WTC11 (cell line): ENCODE data around the gene CORO2B. TPM values are rescaled to one million over a fixed set of nuclear protein-coding genes. Genes with fewer than 3 reads are reported as not detected.

Experiments used
- ATAC-seq: fragments of 200-7000 bp; cut with Tn5 transposase; 2 replicates; pipeline ENCODE4 v1.10.0; 2021; ENCODE audit warnings: mild to moderate bottlenecking, moderate library complexity
- CTCF ChIA-PET: fragments of 300-600 bp; sonication (Branson Sonifier 250); formaldehyde crosslinking; loops from one replicate; lab custom pipeline; 2021; ENCODE audit warnings: antibody characterized with exemption; lab: Charles Lee
- POLR2A ChIA-PET: fragments of 350-600 bp; sonication (Branson Sonifier 250); formaldehyde crosslinking; loops from one replicate; lab custom pipeline; 2021; ENCODE audit warnings: antibody characterized with exemption; lab: Charles Lee
- DNase-seq: peaks from one replicate; pipeline ENCODE4 v3.0.0; 2021; ENCODE audit warnings: low spot score
- H3K27ac Mint-ChIP-seq: 2 replicates; pipeline ENCODE4 v1.8.0; 2021; ENCODE audit warnings: mixed read lengths
- H3K27me3 Mint-ChIP-seq: 2 replicates; pipeline ENCODE4 v1.8.0; 2021; ENCODE audit warnings: low read depth, mild to moderate bottlenecking, moderate library complexity, mixed read lengths
- H3K36me3 Mint-ChIP-seq: 2 replicates; pipeline ENCODE4 v1.8.0; 2021; ENCODE audit warnings: mixed read lengths
- H3K4me1 Mint-ChIP-seq: 2 replicates; pipeline ENCODE4 v1.8.0; 2022; ENCODE audit warnings: mixed read lengths
- H3K4me3 Mint-ChIP-seq: 2 replicates; pipeline ENCODE4 v1.8.0; 2021; ENCODE audit warnings: mild to moderate bottlenecking, moderate library complexity, mixed read lengths
- H3K9me3 Mint-ChIP-seq: 2 replicates; pipeline ENCODE4 v1.8.0; 2021; ENCODE audit warnings: mixed read lengths
- AR ChIP-seq: fragments of 250-450 bp; sonication (Bioruptor Pico); IDR thresholded peaks from 2 replicates; pipeline ENCODE4 v1.9.0; 2021; ENCODE audit warnings: mild to moderate bottlenecking
- CBFB ChIP-seq: sonication (generic); formaldehyde crosslinking; IDR thresholded peaks from 2 replicates; pipeline ENCODE4 v1.8.1; 2022; ENCODE audit warnings: mild to moderate bottlenecking, low read depth, missing genetic modification reagents
- CDX4 ChIP-seq: fragments of 250-450 bp; sonication (Bioruptor Pico); IDR thresholded peaks from 2 replicates; pipeline ENCODE4 v1.9.0; 2021; ENCODE audit warnings: moderate library complexity, mild to moderate bottlenecking, inconsistent platforms, borderline replicate concordance
- CREM ChIP-seq: sonication (generic); formaldehyde crosslinking; IDR thresholded peaks from 2 replicates; pipeline ENCODE4 v1.8.1; 2022; ENCODE audit warnings: mild to moderate bottlenecking, missing genetic modification reagents, moderate library complexity
- EMX1 ChIP-seq: fragments of 250-450 bp; sonication (Bioruptor Pico); IDR thresholded peaks from 2 replicates; pipeline ENCODE4 v1.8.0; 2021; ENCODE audit warnings: mild to moderate bottlenecking
- ETV6 ChIP-seq: sonication (generic); formaldehyde crosslinking; IDR thresholded peaks from 2 replicates; pipeline ENCODE4 v1.8.1; 2022; ENCODE audit warnings: mild to moderate bottlenecking, missing genetic modification reagents
- GTF2I ChIP-seq: fragments of 250-450 bp; sonication (Bioruptor Pico); conservative IDR thresholded peaks from 2 replicates; pipeline ENCODE4 v1.4.0; 2021; ENCODE audit warnings: mild to moderate bottlenecking
- NFYB ChIP-seq: sonication (generic); formaldehyde crosslinking; conservative IDR thresholded peaks from 2 replicates; pipeline ENCODE4 v1.8.0; 2022; ENCODE audit warnings: low read depth, missing genetic modification reagents
- PREB ChIP-seq: sonication (generic); formaldehyde crosslinking; IDR thresholded peaks from 2 replicates; pipeline ENCODE4 v1.8.1; 2022; ENCODE audit warnings: mild to moderate bottlenecking, missing genetic modification reagents, moderate library complexity, borderline replicate concordance
- SMAD3 ChIP-seq: sonication (generic); formaldehyde crosslinking; IDR thresholded peaks from 2 replicates; pipeline ENCODE4 v1.8.0; 2022; ENCODE audit warnings: missing genetic modification reagents, mild to moderate bottlenecking, borderline replicate concordance
- SOX15 ChIP-seq: fragments of 250-450 bp; sonication (Bioruptor Pico); IDR thresholded peaks from 2 replicates; pipeline ENCODE4 v1.9.0; 2021; ENCODE audit warnings: mild to moderate bottlenecking
- TEAD1 ChIP-seq: sonication (generic); formaldehyde crosslinking; IDR thresholded peaks from 2 replicates; pipeline ENCODE4 v1.8.0; 2022; ENCODE audit warnings: mild to moderate bottlenecking, missing genetic modification reagents
- ZNF121 ChIP-seq: sonication (generic); formaldehyde crosslinking; IDR thresholded peaks from 2 replicates; pipeline ENCODE4 v1.8.0; 2023; ENCODE audit warnings: missing genetic modification reagents
- ZNF263 ChIP-seq: sonication (generic); formaldehyde crosslinking; IDR thresholded peaks from 2 replicates; pipeline ENCODE4 v1.8.1; 2022; ENCODE audit warnings: low read depth, mild to moderate bottlenecking, moderate library complexity, missing genetic modification reagents
- ZNF416 ChIP-seq: fragments of 250-450 bp; sonication (Bioruptor Pico); IDR thresholded peaks from 2 replicates; pipeline ENCODE4 v1.9.0; 2021; ENCODE audit warnings: mild to moderate bottlenecking, inconsistent platforms
- ZNF532 ChIP-seq: fragments of 250-450 bp; sonication (Bioruptor Pico); IDR thresholded peaks from 2 replicates; pipeline ENCODE4 v1.9.0; 2021; ENCODE audit warnings: mild to moderate bottlenecking, borderline replicate concordance
- total RNA-seq: library from RNA; stranded (reverse); gene quantifications from 3 replicates; pipeline ENCODE4 v1.2.3, GENCODE V29; 2021

CORO2B gene
- total RNA-seq, 1 experiment from 2014 or later = 4.9 TPM

- CTCF ChIA-PET = no interaction called here
- Mint-ChIP-seq H3K9me3 (no peaks in the 10 kb centered on the region), H3K4me1 (no peaks in the 10 kb centered on the region), H3K27ac (no peak overlapping the region), H3K36me3 (no peaks in the 10 kb centered on the region), H3K4me3 (no peak overlapping the region), H3K27me3 (peaks cover 8% of the 10 kb centered on the region; the same call in 1 of the 2 replicates)
- POLR2A ChIA-PET = no interaction called here
- ATAC-seq (no peak), DNase-seq (no peak)
- TF ChIP-seq GTF2I (CRISPR knock-in tag) = no peak
- no peak for TF ChIP-seq PREB (CRISPR knock-in tag)
- no peak for TF ChIP-seq ZNF263
- no peak for TF ChIP-seq TEAD1 (CRISPR knock-in tag)
- no peak for TF ChIP-seq EMX1 (CRISPR knock-in tag)
- TF ChIP-seq CDX4 (CRISPR knock-in tag) = no peak
- TF ChIP-seq AR = no peak
- no peak for TF ChIP-seq CREM (CRISPR knock-in tag)
- TF ChIP-seq ZNF416 (CRISPR knock-in tag) = no peak
- TF ChIP-seq ETV6 = no peak
- TF ChIP-seq ZNF121 (CRISPR knock-in tag) = no peak
- no peak for TF ChIP-seq SOX15 (CRISPR knock-in tag)
- TF ChIP-seq SMAD3 (CRISPR knock-in tag) = no peak
Measured at GRCh38 chr15:68768321-68768720, 189.5 kb downstream of the CORO2B start.

- Mint-ChIP-seq H3K27me3 (peaks cover 11% of the 10 kb centered on the region; the same call in 1 of the 2 replicates), H3K36me3 (no peaks in the 10 kb centered on the region), H3K4me3 (no peak overlapping the region), H3K4me1 (peaks cover 4% of the 10 kb centered on the region; the same call in 1 of the 2 replicates), H3K9me3 (peaks cover 6% of the 10 kb centered on the region), H3K27ac (no peak overlapping the region)
- POLR2A ChIA-PET = interaction anchor here (0.7 kb wide), 1 partner anchor 31 kb away, joined by 6 read pairs; no protein-coding TSS in a partner anchor
- no peak for ATAC-seq
- DNase-seq = no peak
- CTCF ChIA-PET = interaction anchor here (1.5 kb wide), 1 partner anchor 106 kb away, joined by 11 read pairs; no protein-coding TSS in a partner anchor
- TF ChIP-seq ZNF532 (CRISPR knock-in tag) (no peak), NFYB (CRISPR knock-in tag) (no peak), CBFB (no peak)
Measured at GRCh38 chr15:68769702-68770101, 190.9 kb downstream of the CORO2B start.
